ENCODE results near the gene DNLZ.

The DNLZ gene

DNA sequence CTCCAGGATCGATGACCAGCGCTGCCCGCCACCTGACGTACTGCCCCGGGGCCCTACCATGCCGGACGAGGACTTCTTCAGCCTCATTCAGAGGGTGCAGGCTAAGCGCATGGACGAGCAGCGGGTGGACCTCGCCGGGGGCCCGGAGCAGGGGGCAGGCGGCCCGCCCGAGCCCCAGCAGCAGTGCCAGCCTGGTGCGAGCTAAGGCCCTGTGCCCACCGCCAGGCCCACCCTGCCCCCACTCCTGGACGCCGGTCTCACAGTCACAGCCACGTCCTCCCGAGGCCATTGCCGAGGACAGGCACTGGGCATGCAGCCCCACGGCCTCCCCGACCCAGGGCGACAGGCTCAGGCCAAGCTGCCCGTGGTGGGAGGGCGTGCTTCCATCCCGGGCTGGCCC, 5.5 kb downstream of the DNLZ start:
- TF ChIP-seq FOXP2 (optimal IDR thresholded peaks at IDR 0.05; ENCODE audit: borderline replicate concordance, extremely low read depth, extremely low read length, insufficient read depth): no peak

DNA sequence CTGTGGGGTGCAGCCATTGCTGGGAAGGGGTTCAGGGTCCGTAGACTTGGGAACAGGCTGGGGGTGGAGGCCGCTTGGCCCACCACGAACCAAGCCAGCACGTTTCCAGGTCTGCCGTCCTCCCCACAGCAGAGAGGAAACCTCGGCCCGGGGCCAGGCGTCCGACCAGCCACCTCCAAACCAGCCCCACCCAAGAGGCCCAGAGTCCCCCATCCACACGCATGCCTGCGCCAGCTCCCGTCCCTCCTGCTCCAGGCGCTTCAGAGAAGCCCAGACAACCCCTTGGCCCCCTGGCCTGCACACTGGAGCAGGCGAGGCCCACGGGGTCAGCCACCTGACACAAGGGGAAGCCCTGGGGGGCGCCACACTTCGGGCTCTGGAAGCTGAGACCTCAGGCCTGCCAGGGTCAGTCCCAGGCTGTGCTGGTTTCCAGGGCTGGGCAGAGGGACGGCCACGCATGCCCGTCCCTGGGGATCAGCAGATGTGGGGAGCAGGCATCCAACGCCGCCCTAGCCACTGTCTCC, 6.3 kb downstream of the DNLZ start:
- TF ChIP-seq POLR2AphosphoS5 (IDR thresholded peaks at IDR 0.05; ENCODE audit: low read depth, low read length): no peak
- no peak for TF ChIP-seq SIN3A (IDR thresholded peaks at IDR 0.05; ENCODE audit: borderline replicate concordance, insufficient read depth, low read length)
- TF ChIP-seq FOXP2 (optimal IDR thresholded peaks at IDR 0.05; ENCODE audit: borderline replicate concordance, extremely low read depth, extremely low read length, insufficient read depth): no peak
- TF ChIP-seq, protein P1, sequence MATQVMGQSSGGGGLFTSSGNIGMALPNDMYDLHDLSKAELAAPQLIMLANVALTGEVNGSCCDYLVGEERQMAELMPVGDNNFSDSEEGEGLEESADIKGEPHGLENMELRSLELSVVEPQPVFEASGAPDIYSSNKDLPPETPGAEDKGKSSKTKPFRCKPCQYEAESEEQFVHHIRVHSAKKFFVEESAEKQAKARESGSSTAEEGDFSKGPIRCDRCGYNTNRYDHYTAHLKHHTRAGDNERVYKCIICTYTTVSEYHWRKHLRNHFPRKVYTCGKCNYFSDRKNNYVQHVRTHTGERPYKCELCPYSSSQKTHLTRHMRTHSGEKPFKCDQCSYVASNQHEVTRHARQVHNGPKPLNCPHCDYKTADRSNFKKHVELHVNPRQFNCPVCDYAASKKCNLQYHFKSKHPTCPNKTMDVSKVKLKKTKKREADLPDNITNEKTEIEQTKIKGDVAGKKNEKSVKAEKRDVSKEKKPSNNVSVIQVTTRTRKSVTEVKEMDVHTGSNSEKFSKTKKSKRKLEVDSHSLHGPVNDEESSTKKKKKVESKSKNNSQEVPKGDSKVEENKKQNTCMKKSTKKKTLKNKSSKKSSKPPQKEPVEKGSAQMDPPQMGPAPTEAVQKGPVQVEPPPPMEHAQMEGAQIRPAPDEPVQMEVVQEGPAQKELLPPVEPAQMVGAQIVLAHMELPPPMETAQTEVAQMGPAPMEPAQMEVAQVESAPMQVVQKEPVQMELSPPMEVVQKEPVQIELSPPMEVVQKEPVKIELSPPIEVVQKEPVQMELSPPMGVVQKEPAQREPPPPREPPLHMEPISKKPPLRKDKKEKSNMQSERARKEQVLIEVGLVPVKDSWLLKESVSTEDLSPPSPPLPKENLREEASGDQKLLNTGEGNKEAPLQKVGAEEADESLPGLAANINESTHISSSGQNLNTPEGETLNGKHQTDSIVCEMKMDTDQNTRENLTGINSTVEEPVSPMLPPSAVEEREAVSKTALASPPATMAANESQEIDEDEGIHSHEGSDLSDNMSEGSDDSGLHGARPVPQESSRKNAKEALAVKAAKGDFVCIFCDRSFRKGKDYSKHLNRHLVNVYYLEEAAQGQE (IDR thresholded peaks at IDR 0.05; ENCODE audit: insufficient read depth in 1 of 2, low read depth in 2 of 2, low read length in 2 of 2): no peak

DNA sequence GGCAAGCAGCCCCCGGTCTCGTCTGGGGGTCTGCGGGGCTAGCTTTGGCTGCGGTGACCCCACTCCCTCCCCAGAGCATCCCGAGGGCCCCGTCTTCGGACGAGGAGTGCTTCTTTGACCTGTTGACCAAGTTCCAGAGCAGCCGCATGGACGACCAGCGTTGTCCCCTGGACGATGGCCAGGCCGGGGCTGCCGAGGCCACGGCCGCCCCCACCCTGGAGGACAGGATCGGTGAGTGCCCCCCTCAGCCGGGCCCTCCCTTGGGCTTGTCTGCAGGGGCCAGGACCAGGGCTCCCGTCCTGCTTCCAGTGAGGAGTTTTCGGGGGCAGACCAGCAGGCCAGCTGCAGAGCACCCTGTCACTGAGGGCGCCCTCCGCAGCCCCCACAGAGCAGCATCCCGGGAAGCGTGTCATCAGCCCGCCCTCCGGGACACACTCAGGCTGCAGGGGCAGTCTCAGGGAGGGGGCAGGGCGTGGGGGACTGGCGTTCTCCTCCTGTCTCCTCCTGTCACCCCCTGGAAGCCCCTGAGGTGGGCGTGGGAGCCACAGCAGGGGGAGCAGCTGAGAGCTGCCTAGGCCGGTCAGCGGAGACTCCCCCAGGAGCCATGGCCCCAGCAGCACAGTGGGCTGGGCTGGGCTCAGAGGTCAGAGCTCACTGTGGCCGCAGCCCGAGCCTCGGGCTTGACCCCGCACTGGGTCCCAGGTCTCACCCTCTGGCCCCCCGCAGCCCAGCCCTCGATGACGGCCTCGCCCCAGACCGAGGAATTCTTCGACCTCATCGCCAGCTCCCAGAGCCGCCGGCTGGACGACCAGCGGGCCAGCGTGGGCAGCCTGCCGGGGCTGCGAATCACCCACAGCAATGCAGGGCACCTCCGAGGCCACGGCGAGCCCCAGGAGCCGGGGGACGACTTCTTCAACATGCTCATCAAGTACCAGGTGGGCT, 7.7 kb downstream of the DNLZ start:
- TF ChIP-seq TAF1 (IDR thresholded peaks at IDR 0.05; ENCODE audit: borderline replicate concordance, insufficient read depth, low read length): no peak
- TF ChIP-seq, protein P1 (IDR thresholded peaks at IDR 0.05; ENCODE audit: insufficient read depth in 1 of 2, low read depth in 2 of 2, low read length in 2 of 2): no peak
- TF ChIP-seq POLR2AphosphoS5 (IDR thresholded peaks at IDR 0.05; ENCODE audit: low read depth, low read length): no peak
- TF ChIP-seq SIN3A (IDR thresholded peaks at IDR 0.05; ENCODE audit: borderline replicate concordance, insufficient read depth, low read length): no peak
- TF ChIP-seq FOXP2 (optimal IDR thresholded peaks at IDR 0.05; ENCODE audit: borderline replicate concordance, extremely low read depth, extremely low read length, insufficient read depth): no peak

DNA sequence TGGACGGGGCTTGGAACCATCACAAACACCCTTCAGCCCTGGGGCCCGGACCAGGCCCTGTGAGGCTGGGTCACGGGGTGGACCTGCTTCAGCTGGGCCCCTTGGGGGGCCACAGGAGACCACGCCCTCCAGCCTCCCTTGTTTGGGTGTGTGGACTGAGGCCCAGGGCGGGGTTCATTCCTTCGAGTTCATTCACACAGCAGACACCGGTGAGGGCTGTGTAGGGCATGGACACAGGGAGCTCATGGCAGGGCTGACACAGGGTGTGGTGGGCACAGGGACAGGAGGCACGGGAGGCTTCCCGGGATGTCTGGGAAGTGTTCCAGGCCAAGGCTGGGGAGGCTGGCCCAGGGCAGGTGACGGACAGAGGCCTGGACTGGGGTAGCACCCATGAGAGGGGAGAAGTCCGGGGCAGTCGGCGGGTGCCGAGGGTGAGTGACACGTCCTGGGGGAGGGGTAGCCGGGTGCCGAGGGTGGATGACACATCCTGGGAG, 8.9 kb downstream of the DNLZ start:
- no peak for TF ChIP-seq SIN3A (IDR thresholded peaks at IDR 0.05; ENCODE audit: borderline replicate concordance, insufficient read depth, low read length)
- TF ChIP-seq FOXP2 (optimal IDR thresholded peaks at IDR 0.05; ENCODE audit: borderline replicate concordance, extremely low read depth, extremely low read length, insufficient read depth): no peak
- TF ChIP-seq, protein P1 (IDR thresholded peaks at IDR 0.05; ENCODE audit: insufficient read depth in 1 of 2, low read depth in 2 of 2, low read length in 2 of 2): no peak
- no peak for TF ChIP-seq TAF1 (IDR thresholded peaks at IDR 0.05; ENCODE audit: borderline replicate concordance, insufficient read depth, low read length)
- TF ChIP-seq POLR2AphosphoS5 (IDR thresholded peaks at IDR 0.05; ENCODE audit: low read depth, low read length): no peak

DNA sequence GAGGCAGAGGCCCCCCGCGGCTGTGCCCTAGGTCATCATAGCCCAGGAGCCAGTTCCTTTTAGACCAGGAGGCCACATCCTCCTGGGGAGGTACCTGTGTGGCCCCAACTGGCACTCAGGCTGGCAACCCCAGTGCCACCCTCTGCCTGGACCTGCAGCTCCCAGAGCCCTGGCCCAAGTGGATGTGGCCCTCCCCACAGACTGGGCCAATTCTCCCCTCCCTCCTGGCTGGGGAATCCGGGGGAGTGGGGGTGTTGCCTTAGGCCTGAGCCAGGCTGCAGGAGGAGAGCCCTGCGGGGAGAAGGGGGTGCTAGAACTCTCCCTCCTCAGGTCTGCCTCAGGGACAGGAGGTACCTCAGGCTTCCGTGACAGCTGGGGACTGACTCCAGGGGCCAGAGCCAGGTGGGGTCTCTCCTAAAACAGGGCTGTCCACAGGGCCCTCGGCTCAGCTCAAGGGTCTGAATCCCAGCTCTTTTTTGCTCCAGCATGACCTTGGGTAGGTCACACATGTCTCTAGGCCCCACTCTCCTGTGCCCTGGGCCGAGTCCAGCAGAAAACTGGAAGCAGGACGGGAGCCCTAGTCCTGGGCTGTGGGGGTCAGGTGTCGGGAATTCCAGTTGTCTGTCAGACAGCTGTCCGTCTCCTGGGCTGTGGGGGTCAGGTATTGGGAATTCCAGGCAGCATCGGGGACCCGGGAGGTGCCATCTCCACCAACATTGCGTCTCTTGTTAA, 9.6 kb downstream of the DNLZ start:
- TF ChIP-seq, protein P1 (IDR thresholded peaks at IDR 0.05; ENCODE audit: insufficient read depth in 1 of 2, low read depth in 2 of 2, low read length in 2 of 2): no peak
- no peak for TF ChIP-seq POLR2AphosphoS5 (IDR thresholded peaks at IDR 0.05; ENCODE audit: low read depth, low read length)
- no peak for TF ChIP-seq TAF1 (IDR thresholded peaks at IDR 0.05; ENCODE audit: borderline replicate concordance, insufficient read depth, low read length)
- TF ChIP-seq FOXP2 (optimal IDR thresholded peaks at IDR 0.05; ENCODE audit: borderline replicate concordance, extremely low read depth, extremely low read length, insufficient read depth): no peak
- TF ChIP-seq SIN3A (IDR thresholded peaks at IDR 0.05; ENCODE audit: borderline replicate concordance, insufficient read depth, low read length): no peak

All from PFSK-1 (cell line).